ENCODE results near the gene PPA1.

- TF ChIP-seq CTCF (IDR thresholded peaks at IDR 0.05; ENCODE audit: low read length): no peak
- no peak for TF ChIP-seq EZH2 (IDR thresholded peaks at IDR 0.05; ENCODE audit: borderline replicate concordance, low read length)
Observed at GRCh38 chr10:70228491-70228890, 4.7 kb downstream of the PPA1 start.

Measured in OCI-LY1 (cell line).